ENCODE measurements around the gene ABT1. TPM values are rescaled to one million over a fixed set of nuclear protein-coding genes. Genes with fewer than 3 reads are reported as not detected.

The ABT1 gene
- total and polyA plus RNA-seq, 2 of the 8 experiments (the other 6 are each of a cell fraction or from before 2014, with no cell fraction given) = 20.5 to 30.7 TPM

DNA sequence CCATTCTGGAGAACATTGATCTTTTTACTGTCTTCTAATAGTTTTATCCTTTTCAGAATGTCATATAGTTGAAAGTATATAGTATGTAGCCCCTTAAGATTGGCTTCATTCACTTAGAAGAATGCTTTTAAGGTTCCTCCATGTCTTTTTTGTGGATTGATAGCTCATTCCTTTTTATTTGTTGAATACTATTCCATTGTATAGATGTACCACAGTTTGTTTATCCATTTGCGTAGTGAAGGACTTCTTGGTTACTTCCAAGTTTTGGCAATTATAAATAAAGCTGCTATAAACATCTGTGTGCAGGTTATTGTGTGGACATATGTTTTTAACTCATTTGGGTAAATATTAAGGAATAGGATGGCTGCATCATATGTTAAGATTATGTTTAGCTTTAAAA lies 27.8 kb downstream of the ABT1 start:
- POLR2A ChIA-PET (ENCODE audit: partially characterized antibody) = no interaction called here
- Histone ChIP-seq H2BK15ac (ENCODE audit: low read length) (no peak overlapping the region), H3K23me2 (ENCODE audit: low read depth, low read length) (no peaks in the 10 kb centered on the region)

More for the DNA sequence above, 27.8 kb downstream of the ABT1 start:
- Histone ChIP-seq H3K27ac (ENCODE audit: low read depth, low read length) (no peak overlapping the region), H2AFZ (ENCODE audit: low read length) (no peak overlapping the region), H2BK20ac (ENCODE audit: low read length) (no peak overlapping the region), H3K56ac (replicated peaks; ENCODE audit: insufficient read length, low read depth, low read length) (no peak overlapping the region), H2AK5ac (ENCODE audit: low read depth, low read length) (no peak overlapping the region), H3K9me3 (ENCODE audit: insufficient read depth in 2 of 2, low read depth in 1 of 2, low read length in 1 of 2) (peaks cover 2 to 6% of the 10 kb centered on the region in 2 experiments; a peak in 2 of 4 replicates), H2BK5ac (ENCODE audit: low read depth, low read length) (no peak overlapping the region), H2BK12ac (ENCODE audit: low read depth, low read length) (no peak overlapping the region), H3K18ac (ENCODE audit: extremely low read depth, low read length) (no peak overlapping the region), H4K8ac (ENCODE audit: extremely low read depth, insufficient read depth, low read length) (no peak overlapping the region), H3K4me3 (ENCODE audit: extremely low read depth in 1 of 4, insufficient read depth in 2 of 4, low read depth in 3 of 4, low read length in 4 of 4) (no peak overlapping the region), H3K79me2 (ENCODE audit: control insufficient read depth in 1 of 2, insufficient read depth in 2 of 2, low read length in 2 of 2) (no peaks in the 10 kb centered on the region), H3K9ac (replicated peaks in 1 of 4; ENCODE audit: extremely low read depth in 1 of 4, low read depth in 3 of 4, low read length in 3 of 4) (no peak overlapping the region), H3K79me1 (ENCODE audit: low read depth, low read length) (no peaks in the 10 kb centered on the region), H3K4ac (replicated peaks; ENCODE audit: insufficient read length, low read depth, low read length) (no peak overlapping the region), H4K5ac (ENCODE audit: insufficient read length, low read depth, low read length) (no peak overlapping the region), H2BK120ac (replicated peaks; ENCODE audit: low read depth, low read length) (no peak overlapping the region), H3K4me1 (replicated peaks in 1 of 4; ENCODE audit: control insufficient read depth in 3 of 4, insufficient read depth in 4 of 4, low read length in 3 of 4) (no peaks in the 10 kb centered on the region), H3K36me3 (ENCODE audit: control insufficient read depth in 2 of 4, insufficient read depth in 4 of 4, low read length in 3 of 4) (no peaks in the 10 kb centered on the region), H3K14ac (ENCODE audit: insufficient read length) (no peak overlapping the region), H3K23ac (ENCODE audit: insufficient read length) (no peak overlapping the region), H3K27me3 (replicated peaks in 1 of 4; ENCODE audit: control insufficient read depth in 3 of 4, extremely low read depth in 1 of 4, insufficient read depth in 3 of 4, low read length in 3 of 4) (no peaks in the 10 kb centered on the region), H3K4me2 (ENCODE audit: insufficient read depth in 1 of 2, low read depth in 2 of 2, low read length in 2 of 2) (no peak overlapping the region), H4K20me1 (replicated peaks in 1 of 2; ENCODE audit: control insufficient read depth in 1 of 2, insufficient read depth in 2 of 2, low read length in 2 of 2) (no peaks in the 10 kb centered on the region), H4K91ac (replicated peaks; ENCODE audit: insufficient read length, low read length) (no peak overlapping the region)
- CTCF ChIA-PET (ENCODE audit: partially characterized antibody) = no interaction called here
- FAIRE-seq = no peak
- TF ChIP-seq SIX5 (IDR thresholded peaks at IDR 0.05; ENCODE audit: low read depth, low read length) = no peak
- peak; percentile 71; the same call in 1 of the 2 replicates for TF ChIP-seq KDM1A (IDR thresholded peaks at IDR 0.05; ENCODE audit: borderline replicate concordance, low read length)
- DNase-seq (ENCODE audit: low read depth in 1 of 2, low spot score in 2 of 2) = no peak
- 92% methylated on average over 1 of the region's 1 CpG; no CpG with 5 or more reads in 1 of the 2 experiments for WGBS, 2 experiments (ENCODE audit: extremely low coverage in 1 of 2, insufficient coverage in 1 of 2, insufficient read length in 1 of 2, insufficient replicate concordance in 2 of 2, low coverage in 1 of 2, low lambda C conversion rate in 2 of 2, missing lambda C conversion rate in 1 of 2)
